OCI-M2 (cell line): ENCODE results near the gene ANKRD44.

ENCODE experiments used
- DNase-seq: peaks from one replicate; lab custom pipeline; 2025; ENCODE audit not compliant: unreplicated experiment; lab: John Stamatoyannopoulos, UW

Gene ANKRD44

DNA sequence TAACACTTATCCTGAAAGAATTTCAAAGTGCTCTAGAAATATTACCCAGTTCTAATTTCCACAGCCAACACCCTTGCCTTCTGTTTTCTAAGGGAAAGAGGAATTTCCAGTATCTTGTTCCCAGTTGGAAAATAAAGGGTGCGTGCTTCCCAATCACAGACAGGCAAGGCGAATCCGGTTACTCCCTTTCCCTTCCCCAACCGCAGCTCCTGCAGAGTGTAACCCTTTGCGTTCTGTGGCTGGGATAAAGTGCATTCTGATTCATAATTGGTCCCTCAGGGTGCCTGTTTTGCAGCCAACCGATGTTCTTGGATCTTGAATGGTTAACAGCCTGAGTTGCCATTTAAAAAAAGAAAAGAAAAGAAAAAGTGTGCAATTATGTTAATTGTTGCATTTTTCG is 343.5 kb downstream of the ANKRD44 start:
- DNase-seq: no peak

DNA sequence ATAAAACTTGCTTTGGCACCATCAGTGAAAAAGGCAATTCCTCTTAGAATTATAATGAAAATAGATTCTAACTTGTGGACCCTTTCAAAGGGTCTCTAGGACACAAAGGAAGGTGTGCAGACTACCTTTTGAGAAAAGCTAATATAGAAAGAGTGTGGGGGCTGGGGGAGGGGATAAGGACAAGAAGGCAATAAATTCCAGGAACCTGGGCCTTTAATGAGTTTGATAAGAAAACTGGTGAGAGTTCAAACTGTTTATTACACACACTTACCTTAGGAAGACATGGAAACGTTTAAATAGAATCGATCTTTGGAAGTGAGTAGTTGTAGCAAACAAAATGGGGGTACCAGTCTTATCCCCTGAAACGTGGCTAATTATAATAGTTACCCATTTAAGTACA is 344.5 kb downstream of the ANKRD44 start:
- DNase-seq: no peak

- DNase-seq: no peak
Observed at GRCh38 chr2:196965651-196966050, 344.9 kb downstream of the ANKRD44 start.

- no peak for DNase-seq
Observed at GRCh38 chr2:196963961-196964360, 346.6 kb downstream of the ANKRD44 start.

DNA sequence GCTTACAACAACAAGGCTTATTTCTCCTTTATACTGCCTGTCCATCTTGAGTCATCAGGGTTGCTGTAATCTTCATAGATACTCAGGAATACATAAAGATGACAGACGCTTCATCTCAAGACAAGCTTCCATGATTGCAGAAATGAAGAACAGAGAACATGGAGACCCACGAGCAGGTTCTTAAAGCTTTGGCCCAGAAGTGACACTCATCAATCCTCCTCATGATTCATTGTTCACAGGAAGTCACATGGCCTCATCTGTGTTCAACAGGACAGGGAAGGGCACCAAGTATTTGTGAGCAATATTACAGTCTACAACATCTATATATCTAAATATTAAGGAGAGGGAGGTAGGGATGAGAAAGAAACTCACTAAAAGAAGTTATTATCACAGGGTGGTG is 347.5 kb downstream of the ANKRD44 start:
- DNase-seq: no peak

DNA sequence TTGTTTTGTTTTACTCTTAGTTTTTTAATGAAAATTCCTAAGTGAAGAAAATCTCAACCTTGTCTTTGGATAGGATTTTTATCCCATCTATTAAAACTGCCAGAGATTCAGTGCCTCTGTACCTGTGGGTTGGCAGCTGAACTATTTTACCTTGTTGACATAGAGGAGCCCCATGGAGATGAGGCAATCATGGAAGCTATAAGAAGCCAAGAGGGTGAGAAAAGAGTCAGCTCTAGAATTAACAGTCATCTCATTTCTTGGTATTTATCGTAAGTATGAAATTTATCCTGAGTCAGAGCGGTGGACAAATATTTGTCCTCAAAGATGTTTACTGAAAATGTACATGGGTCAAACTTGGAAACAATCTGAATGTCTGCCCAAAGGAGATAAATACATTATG is 348.3 kb downstream of the ANKRD44 start:
- DNase-seq: no peak

- no peak for DNase-seq
Observed at GRCh38 chr2:196961889-196962288, 348.7 kb downstream of the ANKRD44 start.

DNA sequence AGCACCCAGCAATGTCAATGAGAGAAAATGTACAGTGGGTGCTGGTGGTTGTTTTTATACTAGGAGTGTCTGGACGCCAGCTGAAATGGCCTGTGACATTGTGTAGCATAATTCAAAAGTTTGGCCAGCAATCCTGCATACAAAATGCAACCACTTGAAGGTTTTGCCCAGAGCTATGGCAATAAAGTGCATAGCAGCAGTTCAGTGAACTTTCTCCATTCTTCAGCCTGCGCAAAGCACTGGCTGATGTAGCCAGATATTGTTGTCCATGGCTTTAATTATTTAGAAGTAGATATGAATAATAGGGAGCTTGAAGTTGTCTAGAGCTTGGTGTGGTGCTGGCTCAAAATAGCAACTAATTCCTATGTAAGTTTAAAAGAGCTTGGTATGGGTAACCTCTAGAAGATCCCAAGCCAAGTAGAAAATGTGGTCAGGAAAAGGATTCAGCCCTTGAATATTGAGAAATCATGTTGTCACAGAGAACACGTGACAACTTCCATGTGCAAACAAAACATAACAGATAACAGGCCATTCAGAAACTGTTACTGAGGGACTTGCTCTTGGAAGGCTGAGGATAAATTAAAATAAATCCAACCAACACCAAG is 350.7 kb downstream of the ANKRD44 start:
- no peak for DNase-seq

- no peak for DNase-seq
Observed at GRCh38 chr2:196959281-196959680, 351.3 kb downstream of the ANKRD44 start.

DNA sequence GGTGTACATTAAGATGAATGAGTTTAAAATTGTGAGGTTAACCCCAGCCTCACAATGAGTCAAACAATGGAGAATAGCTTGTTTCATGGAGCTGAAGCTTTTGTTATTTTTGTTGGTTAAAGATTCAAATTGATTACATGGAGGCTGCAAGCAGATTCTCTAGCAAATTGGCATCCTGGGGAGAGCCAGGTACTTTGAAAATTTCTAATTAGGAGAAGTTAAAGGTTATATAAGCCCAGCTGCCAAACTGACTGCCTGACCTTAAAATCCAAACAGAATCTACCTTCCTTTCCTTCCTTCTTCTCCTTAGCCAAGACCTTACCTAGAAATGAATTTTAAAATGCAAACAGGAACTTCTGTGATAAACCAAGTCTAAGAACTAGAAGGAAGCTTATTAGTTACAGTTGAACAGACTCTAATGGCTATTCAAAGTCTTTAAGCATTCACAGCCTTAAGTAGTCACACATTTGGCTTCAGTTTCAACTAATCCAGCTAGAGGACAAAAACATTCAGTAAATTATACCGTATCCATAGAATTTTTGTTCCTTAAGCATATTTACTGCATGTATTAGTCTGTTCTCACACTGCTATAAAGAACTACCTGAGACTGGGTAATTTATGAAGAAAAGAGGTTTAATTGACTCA is 352.6 kb downstream of the ANKRD44 start:
- no peak for DNase-seq

DNA sequence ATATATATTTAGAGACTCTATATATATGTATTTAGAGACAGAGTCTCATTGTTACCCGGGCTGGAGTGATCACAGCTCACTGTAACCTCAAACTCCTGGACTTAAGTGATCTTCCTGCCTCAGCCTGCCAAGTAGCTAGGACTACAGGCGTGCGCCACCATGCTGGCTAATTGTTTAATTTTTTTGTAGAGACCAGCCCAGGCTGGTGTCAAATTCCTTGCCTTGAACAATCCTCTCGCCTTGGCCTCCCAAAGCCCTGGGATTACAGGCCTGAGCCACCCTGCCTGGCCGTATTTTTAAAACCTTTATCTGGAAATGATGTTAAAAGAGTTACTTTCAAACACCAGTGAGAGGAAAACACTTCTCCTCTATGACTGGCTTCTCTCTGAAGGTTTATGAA is 353.1 kb downstream of the ANKRD44 start:
- DNase-seq: no peak

- no peak for DNase-seq
Observed at GRCh38 chr2:196956069-196956468, 354.5 kb downstream of the ANKRD44 start.

DNA sequence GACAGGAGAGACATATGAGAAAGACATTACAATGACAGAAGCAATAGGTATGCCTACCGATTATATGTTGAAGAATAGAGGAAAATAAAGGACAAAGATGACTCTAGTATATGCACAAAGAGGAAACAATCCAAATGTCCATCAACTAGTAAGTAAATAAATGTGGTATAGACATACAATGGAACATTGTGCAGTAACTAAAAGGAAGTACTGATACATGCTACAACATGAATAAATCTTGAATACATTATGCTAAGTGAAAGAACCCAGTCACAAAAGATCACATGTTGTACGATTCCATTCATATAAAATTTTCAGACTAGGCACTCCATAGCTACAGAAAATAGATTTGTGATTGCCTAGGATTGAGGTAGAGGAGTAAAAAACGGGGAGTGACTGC is 355.5 kb downstream of the ANKRD44 start:
- no peak for DNase-seq

DNA sequence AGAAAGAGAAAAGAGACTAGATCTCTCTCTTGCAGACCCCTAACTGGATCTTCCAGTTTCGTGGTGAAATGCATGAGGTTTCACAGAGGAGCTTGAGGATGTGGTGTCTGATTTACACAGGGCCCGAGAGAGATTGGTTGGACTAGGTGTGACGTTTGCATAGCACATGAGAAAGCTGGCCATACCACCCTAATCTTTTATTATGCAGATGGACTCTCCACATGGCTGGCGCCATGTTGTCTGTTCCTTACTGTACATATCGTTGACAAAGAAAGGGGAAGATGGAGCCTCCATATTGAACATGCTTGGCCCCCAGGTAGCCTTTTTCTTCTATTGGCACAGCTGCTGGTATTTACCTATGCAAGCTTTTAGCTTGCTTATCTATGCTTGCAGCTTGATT is 356.6 kb downstream of the ANKRD44 start:
- DNase-seq: no peak

DNA sequence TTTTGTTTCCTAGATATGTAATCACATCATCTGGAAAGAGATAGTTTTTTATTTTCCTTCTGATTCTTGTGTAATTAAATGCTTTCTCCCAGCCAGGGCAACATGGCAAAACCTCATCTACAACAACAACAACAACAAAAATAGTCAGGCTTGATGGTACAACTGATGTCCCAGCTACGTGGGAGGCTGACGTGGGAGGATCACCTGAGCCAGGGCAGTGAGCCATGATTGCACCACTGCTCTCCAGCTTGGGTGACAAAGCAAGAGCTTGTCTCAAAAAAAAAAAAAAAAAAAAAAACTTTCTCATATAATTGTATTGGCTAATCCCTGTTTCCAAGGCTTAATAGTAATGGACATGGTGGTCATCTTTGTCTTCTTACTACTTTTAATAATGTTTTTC is 357.6 kb downstream of the ANKRD44 start:
- no peak for DNase-seq

DNA sequence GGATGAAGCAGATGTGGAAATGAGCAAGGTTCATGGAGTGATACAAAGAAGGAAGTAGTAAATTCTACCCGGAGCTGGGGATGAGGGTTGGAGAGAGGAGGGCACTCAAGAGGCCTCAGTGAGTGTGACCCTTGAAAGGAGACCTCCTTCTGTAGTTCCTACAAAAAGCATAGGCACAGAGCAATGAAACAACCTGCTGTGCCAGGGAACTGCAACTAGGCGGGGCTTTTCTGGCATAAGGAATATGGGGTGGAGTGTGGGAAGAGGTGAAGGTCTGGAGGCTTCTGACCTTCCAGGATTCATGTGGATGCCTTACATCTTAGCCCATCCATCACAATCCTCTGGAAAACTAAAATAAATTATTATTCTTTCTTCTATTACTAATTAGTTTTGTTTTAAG is 358.6 kb downstream of the ANKRD44 start:
- DNase-seq: no peak

- DNase-seq: no peak
Observed at GRCh38 chr2:196949116-196949515, 361.5 kb downstream of the ANKRD44 start.

DNA sequence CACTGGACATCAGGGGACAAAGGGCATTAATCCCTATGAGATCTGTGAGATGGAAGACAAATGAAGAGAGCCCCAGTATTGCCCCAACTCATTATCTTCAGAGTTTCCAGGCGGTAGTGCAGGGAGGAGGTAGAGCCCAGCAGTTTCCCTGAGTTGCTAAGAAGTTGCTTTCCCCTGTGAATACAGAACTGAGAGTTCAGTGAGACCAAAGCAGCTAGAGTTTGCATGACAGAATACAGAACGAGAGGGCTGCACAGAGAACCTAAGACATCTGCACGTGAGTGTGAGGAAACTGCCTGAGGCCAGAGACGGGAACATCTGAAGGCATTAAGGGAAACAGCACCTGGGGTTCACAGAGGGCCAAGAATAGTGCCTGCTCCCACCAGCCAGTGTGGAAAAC is 366.0 kb downstream of the ANKRD44 start:
- DNase-seq: no peak

- no peak for DNase-seq
Observed at GRCh38 chr2:196941398-196942078, 369.0 kb downstream of the ANKRD44 start.

DNA sequence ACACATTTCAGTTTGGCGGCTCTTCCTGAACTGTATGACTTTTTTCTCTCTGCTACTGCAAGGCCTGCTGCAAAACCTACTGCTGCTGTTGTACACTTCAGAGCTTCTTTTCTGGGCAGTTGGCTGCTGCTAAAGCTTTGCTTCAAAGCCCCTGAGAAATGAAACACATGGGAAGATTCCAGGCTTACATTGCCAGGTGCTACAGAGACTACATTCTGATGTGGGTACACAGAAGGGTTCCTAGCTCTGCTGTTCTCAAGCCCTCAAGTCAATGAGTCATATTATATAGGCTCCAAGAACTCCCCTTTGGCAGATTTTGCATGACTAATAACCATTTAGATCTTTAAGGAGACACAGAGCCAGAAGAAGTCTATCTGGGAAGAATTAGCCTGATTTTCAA is 371.2 kb downstream of the ANKRD44 start:
- no peak for DNase-seq
